ENCODE results near the gene UPK1A.
"Not testable (repeated sequence)": the region's sequence is repeated elsewhere in the genome, so short reads cannot be mapped to it uniquely, and the experiment has no call there.

UPK1A gene

GRCh38 chr19:35644987-35645679 is 21.2 kb upstream of the UPK1A start:
- peak; percentile 49 for DNase-seq (ENCODE audit: low spot score)

- no peak for DNase-seq (ENCODE audit: low spot score)
Measured at GRCh38 chr19:35645680-35646511, 20.4 kb upstream of the UPK1A start.

DNA sequence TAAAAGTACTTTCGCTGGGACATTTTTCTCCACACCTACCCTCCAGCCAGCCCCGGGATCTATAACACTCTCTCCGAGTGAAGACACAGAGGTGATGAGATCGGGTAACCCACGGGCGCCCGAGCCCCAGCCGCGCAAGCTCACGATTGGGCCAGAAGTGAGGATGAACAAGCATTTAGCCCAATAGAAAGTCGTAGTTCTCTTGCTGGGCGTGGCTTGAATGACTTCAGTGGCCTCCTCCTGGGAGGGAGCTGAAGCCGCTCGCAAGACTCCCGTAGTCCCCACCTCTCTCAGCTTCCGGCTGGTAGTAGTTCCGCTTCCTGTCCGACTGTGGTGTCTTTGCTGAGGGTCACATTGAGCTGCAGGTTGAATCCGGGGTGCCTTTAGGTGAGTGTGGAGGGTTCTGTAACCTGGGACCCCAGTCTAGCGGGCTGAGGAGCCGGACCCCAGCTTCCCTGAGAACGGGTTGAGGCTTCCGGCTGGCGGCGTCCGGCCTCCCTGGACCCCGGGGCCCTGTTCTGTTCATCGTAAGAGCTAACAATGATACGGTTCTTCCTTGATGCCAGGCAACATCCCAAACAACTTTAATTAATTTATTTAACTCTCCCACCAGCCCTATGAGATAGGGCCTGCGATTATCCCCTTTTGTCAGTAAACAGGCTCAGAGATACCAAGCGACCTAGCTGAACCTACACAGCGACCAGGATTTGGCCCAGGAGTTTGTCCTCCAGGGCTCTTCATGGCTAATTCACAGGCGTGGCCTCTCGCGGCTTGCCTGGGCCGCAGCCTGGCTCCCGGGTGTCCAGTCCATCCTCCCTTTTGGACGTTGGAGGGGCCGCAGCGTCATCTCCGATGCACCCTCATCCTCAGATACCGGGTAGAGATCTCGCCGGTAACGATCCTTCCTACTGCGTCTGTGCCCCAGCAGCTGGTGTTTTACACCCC is 18.0 kb upstream of the UPK1A start, which contains the start of gene COX6B1:
COX6B1 (plus strand) TSS at position 307 of the 945 bp plus-strand sequence. CDS start 2,921 bp downstream, outside the sequence.
- peak; percentile 98 for DNase-seq (ENCODE audit: low spot score)

DNA sequence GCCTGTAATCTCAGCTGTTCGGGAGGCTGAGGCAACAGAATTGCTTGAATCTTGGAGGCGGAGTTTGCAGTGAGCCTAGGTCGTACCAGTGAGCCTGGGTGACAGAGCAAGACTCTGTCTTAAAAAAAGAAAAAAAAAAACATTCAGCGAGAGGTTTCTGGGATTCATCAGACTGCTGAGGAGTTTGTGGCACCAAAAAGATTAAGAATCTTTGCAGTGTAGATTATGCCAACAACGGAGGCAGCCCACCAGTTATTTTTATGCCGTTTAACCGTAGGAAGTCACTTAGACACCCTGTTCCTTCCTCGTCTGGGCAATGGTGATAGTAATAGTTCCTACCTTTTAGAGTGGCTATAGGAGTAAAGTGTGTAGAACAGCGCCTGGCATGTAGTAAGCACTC is 15.7 kb upstream of the UPK1A start:
- no peak for DNase-seq (ENCODE audit: low spot score)

DNA sequence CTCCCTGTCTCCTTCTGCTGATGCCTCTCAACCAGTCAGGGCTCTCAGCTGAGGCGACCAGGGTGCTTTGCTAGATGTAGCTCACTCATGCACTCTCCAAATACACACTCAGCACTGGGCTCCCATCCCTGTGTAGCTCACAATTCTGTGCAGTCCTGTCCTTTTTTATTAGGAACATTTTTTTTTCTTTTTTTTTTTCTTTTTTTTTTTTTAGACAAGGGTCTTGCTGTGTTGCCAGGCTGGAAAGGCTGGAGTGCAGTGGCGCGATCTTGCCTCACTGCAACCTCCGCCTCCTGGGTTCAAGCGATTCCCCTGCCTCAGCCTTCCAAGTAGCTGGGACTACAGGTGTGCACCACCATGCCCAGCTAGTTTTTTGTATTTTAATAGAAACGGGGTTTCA is 11.5 kb upstream of the UPK1A start:
- DNase-seq (ENCODE audit: low spot score), result not testable (repeated sequence)

GRCh38 chr19:35655600-35655999 is 10.7 kb upstream of the UPK1A start:
- no peak for DNase-seq (ENCODE audit: low spot score)

GRCh38 chr19:35656700-35657099 is 9.6 kb upstream of the UPK1A start:
- no peak for DNase-seq (ENCODE audit: low spot score)

DNA sequence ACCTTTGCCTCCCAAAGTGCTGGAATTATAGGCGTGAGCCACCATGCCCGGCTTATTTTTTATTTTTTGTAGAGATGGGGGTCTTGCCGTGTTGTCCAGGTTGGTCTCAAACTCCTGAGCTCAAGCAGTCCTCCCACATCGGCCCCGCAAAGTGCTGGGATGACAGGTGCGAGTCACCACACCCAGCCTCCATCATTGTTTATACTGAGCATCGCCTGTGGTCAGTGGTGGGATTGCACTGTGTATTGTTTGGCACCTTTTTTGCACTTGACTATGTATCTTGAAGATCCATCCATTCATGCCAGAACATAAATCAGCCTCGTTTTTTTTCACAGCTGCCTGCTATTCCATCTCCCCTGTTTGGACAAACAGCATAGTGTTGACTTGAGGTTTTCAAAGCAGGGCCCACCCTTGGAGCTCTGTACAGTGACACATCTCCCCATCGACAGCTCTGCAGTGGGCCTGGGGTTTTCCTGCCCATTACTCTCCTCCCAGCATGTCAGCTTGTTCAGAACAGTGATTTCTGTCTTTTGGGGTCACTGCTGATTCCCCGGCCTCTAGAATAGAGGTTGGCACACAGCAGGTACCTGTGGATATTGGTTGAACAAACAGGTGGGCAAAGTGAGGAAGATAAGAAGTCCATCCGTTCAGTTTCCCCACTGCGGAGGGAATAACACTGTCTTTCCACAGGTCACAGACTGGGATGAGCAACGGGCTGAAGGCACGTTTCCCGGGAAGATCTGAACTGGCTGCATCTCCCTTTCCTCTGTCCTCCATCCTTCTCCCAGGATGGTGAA is 8.2 kb upstream of the UPK1A start:
- DNase-seq (ENCODE audit: low spot score), result no peak

DNA sequence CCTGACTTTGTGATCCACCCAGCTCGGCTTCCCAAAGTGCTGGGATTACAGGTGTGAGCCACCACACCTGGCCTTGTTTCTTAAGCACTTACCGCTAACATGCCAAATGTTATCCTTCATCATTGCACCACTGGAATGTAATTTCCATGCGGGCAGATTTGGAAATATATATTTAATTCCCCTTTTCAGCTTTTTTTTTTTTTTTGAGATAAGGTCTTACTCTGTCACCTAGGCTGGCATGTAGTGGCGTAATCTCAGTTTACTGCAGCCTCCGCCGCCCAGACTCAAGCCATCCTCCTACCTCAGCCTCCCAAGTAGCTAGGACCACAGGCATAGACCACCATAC is 4.3 kb upstream of the UPK1A start:
- DNase-seq (ENCODE audit: low spot score), result no peak

DNA sequence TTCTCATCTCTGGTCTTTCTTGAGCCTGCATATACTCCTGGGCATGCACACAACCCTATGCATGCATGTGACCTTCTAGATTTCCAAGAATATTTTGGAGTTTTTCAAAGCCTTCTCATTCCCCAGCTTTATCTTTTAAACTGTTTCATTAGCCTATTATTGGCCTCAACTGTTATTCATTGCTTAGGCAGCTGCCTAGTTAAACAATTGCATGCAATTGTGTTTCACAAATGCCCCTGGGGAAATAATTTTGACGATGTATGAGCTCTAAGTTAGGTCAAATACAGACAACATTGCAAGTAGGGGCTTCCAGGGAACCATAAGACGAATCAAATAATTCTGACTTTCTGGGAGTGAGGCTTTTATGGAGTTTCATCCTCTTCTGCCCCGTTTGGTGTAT is 2.3 kb upstream of the UPK1A start:
- DNase-seq (ENCODE audit: low spot score), result no peak

GRCh38 chr19:35665157-35665556 is 1.2 kb upstream of the UPK1A start:
- no peak for DNase-seq (ENCODE audit: low spot score)

- no peak for DNase-seq (ENCODE audit: low spot score)
Measured at GRCh38 chr19:35665604-35666003, 713 bp upstream of the UPK1A start.

GRCh38 chr19:35669566-35669965 is 3.2 kb downstream of the UPK1A start:
- no peak for DNase-seq (ENCODE audit: low spot score)

GRCh38 chr19:35669974-35670373 is 3.7 kb downstream of the UPK1A start:
- DNase-seq (ENCODE audit: low spot score), result no peak

DNA sequence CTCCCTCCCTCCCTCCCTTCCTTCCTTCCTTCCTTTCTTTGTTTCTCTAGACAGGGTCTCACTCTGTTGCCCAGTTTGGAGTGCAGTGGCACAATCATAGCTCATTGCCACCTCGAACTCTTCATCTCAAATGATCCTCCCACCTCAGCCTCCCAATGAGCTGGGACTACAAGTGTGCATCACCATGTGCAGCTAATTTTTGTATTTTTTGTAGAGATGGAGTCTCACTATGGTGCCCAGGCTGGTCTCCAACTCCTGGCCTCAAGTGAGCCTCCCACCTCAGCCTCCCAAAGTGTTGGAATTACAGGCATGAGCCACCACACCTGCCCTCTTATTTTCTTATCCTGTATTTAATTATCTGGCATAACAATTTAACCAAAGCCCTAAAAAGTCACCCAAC is 4.4 kb downstream of the UPK1A start:
- DNase-seq (ENCODE audit: low spot score), result no peak

- no peak for DNase-seq (ENCODE audit: low spot score)
Measured at GRCh38 chr19:35671818-35672217, 5.5 kb downstream of the UPK1A start.

DNA sequence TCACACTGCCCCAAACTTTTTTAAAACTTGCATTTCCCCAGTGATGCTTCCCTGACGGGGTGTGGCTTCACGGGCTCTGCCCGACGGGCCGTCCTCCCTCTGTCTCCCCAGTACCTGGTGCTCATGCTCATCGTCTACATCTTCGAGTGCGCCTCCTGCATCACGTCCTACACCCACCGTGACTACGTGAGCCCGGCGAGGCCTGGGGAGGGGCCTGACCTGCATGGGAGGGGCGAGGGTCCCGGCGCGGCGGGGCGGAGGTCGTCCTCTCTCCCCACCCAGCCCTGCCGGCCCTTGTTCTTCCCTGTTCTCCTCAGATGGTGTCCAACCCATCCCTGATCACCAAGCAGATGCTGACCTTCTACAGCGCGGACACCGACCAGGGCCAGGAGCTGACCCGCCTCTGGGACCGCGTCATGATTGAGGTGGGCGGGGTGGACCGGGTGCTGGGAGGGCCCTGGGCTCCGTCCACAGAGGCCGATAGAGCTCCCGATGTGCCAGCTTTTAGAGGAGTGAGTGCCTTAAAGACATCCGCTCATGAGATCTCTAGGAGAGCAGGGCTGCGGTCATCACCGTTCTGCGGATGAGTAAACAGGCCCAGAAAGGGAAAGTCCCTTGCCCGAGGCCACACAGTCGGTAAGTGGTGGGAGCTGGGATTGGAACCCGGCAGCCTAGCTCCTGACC is 6.9 kb downstream of the UPK1A start:
- DNase-seq (ENCODE audit: low spot score), result no peak

DNA sequence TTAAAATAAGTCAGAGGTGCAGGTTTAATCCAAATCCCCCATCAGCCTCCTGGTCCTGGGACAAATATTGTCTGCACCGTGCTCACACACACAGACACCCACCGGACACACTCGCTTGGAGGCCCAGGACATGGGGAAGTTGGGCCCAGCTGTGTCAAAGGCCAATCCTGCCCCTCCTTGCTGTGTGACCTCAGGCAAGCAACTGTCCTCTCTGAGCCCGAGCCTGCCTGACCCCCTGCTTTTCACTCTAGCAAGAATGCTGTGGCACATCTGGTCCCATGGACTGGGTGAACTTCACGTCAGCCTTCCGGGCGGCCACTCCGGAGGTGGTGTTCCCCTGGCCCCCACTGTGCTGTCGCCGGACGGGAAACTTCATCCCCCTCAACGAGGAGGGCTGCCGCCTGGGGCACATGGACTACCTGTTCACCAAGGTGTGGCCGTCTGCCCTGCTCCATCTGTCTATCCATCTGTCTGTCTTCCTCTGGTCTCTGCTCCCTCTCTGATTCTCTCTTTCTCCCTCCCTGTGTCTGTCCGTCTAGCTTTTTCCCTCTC is 9.3 kb downstream of the UPK1A start:
- DNase-seq (ENCODE audit: low spot score), result no peak

GRCh38 chr19:35689836-35690235 is 23.5 kb downstream of the UPK1A start:
- no peak for DNase-seq (ENCODE audit: low spot score)

GRCh38 chr19:35691106-35691505 is 24.8 kb downstream of the UPK1A start:
- not testable (repeated sequence) for DNase-seq (ENCODE audit: low spot score)

DNA sequence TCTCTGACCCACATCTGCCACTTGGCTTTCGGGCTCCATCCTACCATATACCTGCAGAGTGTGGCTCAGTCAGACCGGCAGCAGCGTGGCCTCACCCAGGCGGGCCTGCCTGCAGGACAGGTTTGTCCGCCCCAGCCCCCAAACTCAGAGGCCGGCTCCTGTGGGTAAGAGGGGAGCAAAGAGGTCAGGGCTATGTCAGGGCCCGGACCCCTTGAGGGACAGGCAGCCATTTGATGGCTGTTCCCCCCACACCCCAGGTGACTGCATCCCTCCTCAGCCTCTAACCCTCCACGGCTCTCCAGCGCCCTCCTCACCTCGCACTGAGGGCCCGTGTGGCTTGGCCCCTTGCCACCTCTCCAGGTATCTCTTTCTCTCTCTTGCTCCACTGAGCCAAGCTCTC is 25.7 kb downstream of the UPK1A start:
- DNase-seq (ENCODE audit: low spot score), result no peak

Data from globus pallidus (tissue), 1 donor.